ENCODE measurements around the gene SERPINA6.

DNA sequence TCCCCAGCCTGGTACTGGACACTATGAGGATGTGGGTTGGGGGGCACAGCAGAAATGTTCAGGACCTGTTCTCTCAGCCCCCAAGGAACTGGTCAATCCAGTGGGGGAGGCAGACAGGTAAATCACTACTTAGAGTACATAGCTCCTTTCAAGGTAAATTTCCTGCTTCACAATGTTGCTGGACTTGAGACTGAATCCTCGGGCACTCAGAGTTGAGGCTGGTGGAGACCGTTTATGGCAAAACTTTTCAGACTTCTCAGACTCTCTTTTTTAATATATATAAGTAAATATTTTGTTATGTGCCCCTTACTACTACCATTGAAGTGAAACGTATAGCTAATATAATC lies 29.6 kb downstream of the SERPINA6 start:
- TF ChIP-seq CTCF (IDR thresholded peaks at IDR 0.05) (no peak), POLR2AphosphoS5 (IDR thresholded peaks at IDR 0.05; ENCODE audit: low read depth, low read length) (no peak), TCF7L2 (IDR thresholded peaks at IDR 0.05; ENCODE audit: low read depth, low read length) (no peak)
- TF ChIP-seq, protein P1, sequence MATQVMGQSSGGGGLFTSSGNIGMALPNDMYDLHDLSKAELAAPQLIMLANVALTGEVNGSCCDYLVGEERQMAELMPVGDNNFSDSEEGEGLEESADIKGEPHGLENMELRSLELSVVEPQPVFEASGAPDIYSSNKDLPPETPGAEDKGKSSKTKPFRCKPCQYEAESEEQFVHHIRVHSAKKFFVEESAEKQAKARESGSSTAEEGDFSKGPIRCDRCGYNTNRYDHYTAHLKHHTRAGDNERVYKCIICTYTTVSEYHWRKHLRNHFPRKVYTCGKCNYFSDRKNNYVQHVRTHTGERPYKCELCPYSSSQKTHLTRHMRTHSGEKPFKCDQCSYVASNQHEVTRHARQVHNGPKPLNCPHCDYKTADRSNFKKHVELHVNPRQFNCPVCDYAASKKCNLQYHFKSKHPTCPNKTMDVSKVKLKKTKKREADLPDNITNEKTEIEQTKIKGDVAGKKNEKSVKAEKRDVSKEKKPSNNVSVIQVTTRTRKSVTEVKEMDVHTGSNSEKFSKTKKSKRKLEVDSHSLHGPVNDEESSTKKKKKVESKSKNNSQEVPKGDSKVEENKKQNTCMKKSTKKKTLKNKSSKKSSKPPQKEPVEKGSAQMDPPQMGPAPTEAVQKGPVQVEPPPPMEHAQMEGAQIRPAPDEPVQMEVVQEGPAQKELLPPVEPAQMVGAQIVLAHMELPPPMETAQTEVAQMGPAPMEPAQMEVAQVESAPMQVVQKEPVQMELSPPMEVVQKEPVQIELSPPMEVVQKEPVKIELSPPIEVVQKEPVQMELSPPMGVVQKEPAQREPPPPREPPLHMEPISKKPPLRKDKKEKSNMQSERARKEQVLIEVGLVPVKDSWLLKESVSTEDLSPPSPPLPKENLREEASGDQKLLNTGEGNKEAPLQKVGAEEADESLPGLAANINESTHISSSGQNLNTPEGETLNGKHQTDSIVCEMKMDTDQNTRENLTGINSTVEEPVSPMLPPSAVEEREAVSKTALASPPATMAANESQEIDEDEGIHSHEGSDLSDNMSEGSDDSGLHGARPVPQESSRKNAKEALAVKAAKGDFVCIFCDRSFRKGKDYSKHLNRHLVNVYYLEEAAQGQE (IDR thresholded peaks at IDR 0.05; ENCODE audit: insufficient read depth in 1 of 2, low read depth in 2 of 2, low read length in 1 of 2) = no peak
